Measurements from ENCODE around the gene ACSS1.

The ACSS1 gene

DNA sequence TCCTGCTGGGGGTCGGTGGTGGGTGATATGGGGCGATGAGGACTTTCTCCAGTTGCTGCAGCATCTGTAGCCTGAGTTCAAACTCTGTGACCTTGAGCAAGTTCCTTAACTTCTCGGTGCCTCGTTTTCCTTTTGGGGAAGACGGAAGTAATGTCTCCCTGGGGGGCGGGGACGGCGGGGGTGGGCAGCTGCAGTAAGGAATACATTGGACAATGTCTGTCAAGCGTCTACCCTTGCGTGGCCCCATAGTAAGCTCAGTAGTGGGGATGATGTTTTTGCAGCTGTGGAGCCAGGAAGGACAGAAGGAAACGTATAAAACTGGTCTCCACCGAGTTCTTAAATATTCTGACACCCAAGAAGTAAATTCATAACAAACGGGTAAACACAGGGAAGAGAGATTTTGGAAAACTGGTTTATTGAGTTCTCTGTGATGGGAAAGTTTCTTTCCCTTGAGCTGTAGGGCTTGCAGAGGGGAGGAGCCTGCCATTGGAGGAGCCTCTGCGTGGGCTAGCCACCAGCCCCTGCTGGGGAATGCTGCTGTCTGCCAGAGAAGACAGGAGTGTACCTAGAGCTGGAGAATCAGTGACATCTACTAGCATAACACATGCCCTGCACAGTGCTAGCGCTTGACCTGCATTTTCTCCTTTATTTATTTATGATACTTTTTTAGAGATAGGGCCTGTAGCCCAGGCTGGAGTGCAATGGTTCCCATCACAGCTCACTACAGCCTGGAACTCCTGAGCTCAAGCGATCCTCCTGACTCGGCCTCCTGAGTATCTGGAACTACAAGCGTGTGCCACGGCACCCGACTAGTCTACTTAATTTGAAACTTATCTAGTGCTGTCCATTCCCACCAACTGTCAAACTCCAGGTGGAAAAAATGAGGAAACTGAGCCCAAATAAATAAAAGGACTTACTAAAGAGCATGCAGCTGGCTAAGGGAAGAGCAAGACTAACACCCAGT, 1.2 kb upstream of the ACSS1 start:
- DNase-seq, result peak; percentile 28

DNA sequence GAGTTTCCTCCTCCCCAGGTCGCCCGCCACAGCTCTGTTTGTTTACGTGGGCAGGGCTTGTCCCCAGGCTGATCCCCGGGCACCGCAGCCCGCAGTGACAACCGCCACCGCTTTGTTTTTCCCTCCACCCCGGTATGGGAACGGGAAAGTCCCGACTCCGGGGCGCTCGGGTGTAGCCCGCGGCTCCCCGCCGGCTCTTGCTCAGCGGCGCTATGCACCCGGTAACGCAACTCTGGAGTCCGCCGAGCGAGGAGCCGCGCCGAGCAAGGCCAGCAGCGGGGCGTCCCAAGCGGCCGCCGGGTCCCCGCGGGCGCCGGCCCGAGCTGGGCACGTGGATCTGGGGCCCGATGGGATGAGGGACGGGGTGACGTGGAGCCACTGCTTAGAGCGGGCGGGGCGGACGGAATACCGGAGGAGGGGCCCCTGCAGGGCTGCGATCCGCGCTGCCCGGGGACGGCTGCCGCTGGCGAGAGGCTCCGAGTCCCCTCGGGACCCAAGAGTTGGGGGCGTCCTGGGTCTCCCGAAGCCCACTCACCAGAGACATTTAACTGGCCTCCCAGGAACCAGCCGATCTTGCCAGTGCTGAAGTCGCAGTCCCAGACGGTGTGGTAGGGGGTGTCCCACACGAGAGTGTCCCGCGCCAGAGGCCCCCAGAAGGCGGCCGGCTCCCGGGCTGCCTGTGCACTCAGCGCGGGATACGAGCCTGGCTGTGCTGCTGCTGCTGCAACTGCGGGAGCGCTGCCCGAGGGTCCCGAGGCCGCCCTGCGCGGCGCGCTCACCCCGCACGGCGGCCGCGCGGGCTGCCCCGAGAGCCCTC, 497 bp downstream of the ACSS1 start:
- DNase-seq, result peak; percentile 62

- DNase-seq, result no peak
These were observed 1.2 kb downstream of the ACSS1 start for GRCh38 chr20:25056690-25057233.

DNA sequence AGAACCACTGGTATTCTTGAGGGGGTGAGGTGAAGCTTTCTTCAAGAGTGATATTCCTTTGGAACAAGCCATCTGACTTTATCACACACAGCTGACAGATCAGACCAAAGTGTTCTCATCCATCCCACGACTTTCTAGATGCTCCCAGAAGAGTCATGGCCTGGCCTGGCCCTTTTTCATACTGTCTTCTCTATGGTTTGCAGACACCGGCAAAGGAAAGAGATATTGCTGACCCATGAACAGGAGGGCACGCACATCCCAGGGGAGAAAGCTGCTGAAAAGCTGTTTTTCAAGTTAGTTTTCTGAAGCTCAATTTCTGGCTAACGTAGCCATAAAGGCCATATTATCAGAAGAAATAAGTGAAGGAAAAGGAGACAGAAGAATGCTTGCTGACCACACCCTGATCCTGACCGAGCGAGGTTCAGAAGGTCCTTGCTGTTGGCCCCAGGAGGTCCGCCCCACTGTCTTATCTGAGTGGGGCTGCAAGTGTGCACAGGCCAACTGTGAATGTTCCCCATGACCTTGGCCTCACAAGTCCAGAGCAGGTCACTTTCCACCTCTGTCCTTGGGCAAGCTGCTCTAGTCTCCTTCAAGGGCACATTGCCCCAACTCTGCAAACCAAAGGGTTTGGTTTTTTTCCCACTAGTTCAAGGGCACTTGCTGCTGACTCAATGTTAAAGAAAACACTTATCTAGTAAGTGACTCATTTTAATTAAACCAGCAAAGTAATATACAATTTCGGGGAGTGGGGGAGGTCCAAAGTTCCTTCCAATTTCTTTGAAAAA, 2.0 kb downstream of the ACSS1 start:
- DNase-seq, result no peak

DNA sequence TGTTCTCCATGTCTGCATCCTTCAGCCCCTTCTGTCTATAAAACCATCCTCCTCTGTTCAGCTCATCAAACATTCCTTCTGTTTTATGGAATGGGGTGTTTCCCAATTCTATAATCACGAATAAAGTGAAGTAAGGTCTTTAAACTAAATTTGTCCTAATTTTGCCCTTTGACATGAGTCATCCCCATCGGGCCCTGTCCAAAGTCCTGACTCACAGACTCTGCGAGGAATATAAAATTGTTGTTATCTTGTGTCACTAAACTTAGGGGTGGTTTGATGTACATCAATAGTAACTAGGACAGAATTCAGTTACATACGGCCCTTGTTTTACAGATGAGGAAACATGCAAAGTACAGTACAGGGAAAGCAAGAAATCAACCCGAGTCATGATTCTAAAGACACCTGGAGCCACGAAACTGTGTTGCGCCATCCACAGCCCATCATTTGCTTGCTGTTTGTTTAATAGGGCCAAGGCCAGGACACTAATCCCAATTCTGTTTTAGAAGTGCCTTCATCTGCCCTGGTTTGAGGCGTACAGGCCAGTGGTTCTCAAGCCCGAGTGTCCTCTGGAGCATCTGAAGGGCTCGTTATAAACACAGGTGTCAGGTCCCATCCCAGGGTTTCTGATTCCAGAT, 2.8 kb downstream of the ACSS1 start:
- DNase-seq, result no peak

- DNase-seq, result no peak
These were observed 3.7 kb downstream of the ACSS1 start for GRCh38 chr20:25054096-25054820.

GRCh38 chr20:25053255-25054031, 4.5 kb downstream of the ACSS1 start:
- DNase-seq, result no peak

DNA sequence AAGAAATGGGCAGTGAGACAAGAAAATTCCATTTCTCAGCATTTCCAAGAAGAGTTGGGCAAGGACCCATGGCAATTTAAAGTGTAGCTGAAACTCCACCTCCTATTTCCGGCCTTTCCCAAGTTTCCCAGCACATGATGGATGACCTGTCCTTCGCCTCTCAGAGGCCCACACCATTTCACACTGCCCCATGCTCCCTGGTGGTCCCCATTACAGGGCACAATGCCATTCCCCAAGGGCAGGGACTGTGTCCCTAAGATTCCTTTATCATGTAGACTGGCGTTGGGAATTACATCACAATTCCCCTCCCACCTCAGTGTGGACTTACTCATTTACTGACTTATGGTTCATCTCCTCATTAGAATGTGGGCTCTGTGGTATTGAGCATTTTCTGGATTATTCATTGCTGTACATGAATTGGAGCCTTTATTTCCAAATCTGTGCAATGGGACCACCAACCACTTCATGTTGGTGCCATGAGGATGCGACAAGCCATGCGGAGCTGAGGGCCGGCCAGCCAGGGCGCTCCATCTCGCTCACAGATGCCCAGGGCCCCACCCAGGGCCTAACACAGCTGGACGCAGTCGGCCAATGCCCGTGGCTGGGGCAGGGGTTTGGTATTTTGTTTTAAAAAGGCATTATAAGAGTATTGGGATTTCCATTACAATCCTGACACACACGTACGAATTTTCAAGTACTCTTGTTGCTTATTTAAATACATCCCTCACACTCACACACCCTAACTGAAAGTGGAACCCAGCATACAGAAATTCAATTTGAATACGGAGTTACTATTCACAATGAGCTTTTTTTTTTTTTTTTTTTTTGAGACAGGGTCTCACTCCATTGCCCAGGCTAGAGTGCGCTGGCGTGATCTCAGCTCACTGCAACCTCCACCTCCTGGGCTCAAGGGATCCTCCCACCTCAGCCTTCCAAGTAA, 5.4 kb downstream of the ACSS1 start:
- DNase-seq, result no peak

GRCh38 chr20:25051386-25052155, 6.4 kb downstream of the ACSS1 start:
- no peak for DNase-seq

DNA sequence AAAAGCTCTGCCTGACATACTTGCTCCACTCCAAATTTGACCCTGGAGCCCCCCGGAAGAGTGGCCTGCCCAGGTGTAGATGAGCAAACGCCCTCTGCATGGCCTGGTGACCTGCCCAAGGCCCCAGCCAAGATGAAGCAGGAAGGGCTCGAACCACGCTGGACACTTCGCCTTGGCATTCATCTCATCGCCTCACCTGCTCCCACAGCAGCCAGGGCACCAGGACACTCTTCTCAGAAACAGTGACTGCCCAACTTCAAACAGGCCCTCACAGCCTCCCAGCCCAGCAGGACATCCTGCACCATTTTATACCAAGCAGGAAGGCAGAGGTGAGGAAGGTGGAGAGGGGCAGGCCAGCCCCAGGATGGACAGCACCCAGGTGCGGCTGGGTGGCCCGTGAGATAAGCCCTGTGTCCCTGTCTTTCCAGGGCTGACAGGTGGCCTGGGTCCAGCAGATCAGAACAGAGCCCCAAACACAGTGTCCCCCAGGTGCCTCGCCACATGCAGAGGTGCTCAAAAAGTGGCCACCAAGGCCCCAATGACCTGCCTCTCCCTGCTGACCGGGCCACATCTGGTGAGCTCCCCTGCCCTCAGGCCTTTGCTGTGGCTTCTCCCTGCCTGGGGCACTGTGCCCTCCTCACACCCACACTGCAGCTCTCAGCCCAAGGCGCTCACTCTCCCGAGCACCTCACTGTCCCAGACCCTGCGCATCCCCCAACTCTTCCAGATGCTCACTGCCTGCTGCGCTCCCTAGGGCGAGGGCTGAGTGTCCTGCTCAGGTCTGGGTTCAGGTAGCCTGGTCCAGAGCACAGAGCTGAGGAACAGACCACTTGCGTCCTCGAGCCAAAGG, 7.2 kb downstream of the ACSS1 start:
- no peak for DNase-seq

DNA sequence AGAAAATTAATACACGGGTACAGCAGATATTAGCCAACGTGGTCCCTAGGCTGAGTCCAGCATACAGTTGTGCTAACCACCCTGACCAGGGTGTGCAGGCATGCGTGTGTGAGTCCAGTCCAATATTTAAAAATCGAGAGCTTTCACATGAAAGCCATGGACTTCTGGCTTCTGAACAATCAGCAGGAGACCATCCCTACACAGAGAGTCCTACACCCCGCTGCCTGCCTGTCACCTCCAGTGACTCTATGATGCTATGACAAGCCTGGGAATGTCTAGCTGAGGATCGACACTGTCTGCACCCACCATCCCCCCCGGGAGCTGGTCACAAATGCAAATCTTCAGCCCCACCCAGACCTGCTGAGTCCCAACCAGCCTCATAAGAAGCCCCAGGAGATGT, 7.9 kb downstream of the ACSS1 start:
- no peak for DNase-seq

DNA sequence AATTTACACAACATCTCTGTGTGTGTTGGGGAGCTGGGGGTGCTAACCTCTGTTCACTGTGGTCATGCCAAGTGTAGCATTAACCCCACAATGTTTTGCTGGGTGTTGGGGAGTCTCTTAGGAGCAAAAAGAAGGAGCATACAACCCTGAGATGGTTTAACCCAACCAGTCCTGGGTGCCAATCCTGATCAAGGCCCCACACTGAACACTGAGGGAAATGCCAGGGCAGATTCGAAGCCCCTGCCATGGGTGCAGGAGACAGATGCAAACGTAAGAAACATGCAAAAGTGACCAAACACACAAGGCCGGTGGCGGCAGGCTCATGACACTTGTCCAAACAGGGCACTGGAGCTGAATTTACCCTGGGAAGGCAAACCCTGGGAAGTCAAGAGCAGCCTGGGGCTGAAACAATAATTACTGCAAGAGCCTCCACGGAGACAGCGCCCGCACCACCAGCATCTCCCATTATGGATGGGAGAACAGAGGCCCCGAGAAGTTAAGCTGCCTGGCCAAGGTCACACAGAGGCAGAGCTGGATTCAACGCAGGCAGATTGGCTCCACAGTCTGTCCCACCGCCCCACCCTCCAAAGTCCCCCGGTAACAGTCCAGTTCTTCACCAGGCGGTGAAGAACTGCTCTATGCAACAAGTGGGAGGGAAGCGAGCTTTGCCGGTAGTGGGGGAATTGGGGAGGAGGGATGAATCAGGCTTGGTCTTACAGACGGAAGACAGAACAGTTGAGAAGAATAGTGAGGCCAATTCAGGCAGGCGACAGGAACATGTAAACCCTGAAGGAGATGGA, 8.5 kb downstream of the ACSS1 start:
- no peak for DNase-seq

- DNase-seq, result no peak
These were observed 9.4 kb downstream of the ACSS1 start for GRCh38 chr20:25048519-25048952.

DNA sequence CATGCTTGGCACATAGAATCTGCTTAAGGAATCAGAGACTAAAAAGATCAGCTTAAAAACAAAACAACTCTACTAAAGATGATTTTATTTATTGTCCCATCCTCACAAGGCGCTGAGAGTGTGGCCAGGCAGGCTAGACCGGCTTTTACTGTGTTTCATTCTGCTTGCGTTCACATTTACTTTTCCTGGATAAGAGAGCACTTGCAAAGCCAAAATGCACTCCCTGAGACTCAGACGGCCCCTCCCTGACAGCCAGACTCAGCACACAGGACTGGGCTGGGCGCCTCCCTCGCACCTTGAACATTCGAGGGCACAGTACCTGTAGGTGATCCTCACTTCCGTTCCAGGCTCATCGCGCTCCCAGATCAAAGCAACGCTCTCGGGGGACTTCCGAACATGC, 10.2 kb downstream of the ACSS1 start:
- DNase-seq, result no peak

DNA sequence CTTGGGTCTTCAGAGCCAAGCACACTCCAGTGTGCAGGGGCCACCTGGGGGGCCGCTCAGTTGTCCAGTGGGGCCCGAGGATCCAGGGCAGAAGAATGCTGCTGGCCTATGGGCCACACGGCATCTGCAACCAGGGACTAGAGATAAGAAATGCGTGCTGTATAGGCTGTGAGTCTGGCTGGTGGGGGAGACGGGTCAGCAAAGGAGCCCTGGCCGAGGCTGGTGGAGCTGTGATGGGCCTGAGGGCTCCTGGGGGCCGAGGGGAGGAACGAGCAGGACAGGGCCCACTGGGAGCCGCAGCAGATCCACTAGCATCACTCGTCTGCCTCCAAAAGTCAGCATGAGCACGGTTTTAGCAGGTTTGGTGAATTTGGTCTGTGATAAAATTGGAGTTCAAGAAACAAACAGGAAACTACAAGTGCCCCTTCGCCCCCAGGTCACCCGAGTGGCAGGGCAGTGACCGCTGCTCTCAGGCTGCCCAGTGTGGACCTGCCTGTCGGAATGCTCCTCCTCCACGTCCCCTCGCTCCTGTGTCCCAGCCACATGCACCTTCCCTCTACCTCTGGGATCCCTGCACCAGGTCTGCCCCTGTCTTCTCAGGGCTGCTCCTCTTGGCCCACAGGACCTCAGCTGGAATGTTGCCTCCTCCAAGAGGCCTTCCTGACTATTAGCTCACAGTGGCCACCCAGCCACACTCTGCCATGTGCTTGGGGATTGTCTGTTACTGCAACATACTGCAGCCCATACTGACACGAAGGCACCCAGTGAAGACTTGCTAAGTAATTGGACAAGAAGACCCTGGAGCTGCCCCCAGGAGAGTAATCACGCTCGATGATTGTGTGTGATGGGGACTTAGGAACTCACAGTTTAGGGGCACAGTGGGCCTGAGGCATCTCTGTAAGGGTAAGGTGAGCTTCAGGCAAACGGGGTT, 10.9 kb downstream of the ACSS1 start:
- no peak for DNase-seq

DNA sequence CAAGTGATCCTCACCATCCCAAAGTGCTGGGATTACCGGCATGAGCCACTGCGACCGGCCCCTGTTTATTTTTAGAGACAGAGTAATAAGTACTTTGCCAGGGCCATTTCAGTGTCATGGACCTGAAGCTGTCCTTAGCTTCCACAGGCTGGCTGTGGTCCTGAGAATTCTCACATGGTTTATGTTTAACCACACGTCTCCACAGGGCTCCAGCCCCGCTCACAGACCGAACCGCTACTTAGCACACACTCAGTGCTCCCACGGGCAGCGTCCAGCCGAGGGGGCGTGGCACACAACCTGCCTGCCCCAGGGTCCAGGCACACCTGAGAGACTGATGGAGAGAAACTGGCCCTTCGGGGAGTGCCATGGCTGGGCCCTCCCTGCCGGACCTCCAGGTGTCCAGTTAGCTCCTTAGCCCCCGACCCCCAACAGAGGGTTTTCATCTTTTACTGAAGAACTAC, 11.7 kb downstream of the ACSS1 start:
- DNase-seq, result no peak

All from NCI-H146 (cell line).